SU-DHL-6 (cell line): ENCODE data around the gene CATSPER1.

Experiments used
- H2AFZ ChIP-seq: fragments of 200-600 bp; sonication (generic); 2 replicates; pipeline ENCODE4 v1.6.1; 2014; ENCODE audit warnings: low read depth, mild to moderate bottlenecking, moderate library complexity, mixed read lengths, antibody characterized with exemption, low read length; ENCODE audit not compliant: severe bottlenecking
- H3F3A ChIP-seq: fragments of 200-600 bp; shearing (Covaris generic); 2 replicates; pipeline ENCODE4 v1.6.0; 2016; ENCODE audit warnings: antibody characterized with exemption, mild to moderate bottlenecking; ENCODE audit not compliant: insufficient read depth
- H3K27ac ChIP-seq: fragments of 200-600 bp; sonication (generic); 2 replicates; pipeline ENCODE4 v1.5.1; 2016; ENCODE audit warnings: low read depth, mild to moderate bottlenecking, low read length, moderate library complexity, mixed read lengths
- H3K27me3 ChIP-seq: fragments of 200-600 bp; sonication (generic), shearing (Covaris generic); 2 replicates; pipeline ENCODE4 v1.6.0; 2014; ENCODE audit warnings: mild to moderate bottlenecking, low read length
- H3K36me3 ChIP-seq: fragments of 200-600 bp; sonication (generic); 2 replicates; pipeline ENCODE4 v1.6.1; 2014; ENCODE audit warnings: mild to moderate bottlenecking, low read length, mixed read lengths
- H3K4me2 ChIP-seq: fragments of 300-600, 200-600 bp; shearing (Covaris generic), sonication (generic); 2 replicates; pipeline ENCODE4 v1.6.0; 2014; ENCODE audit warnings: low read length, low read depth, mild to moderate bottlenecking; ENCODE audit not compliant: poor library complexity, severe bottlenecking
- H3K4me3 ChIP-seq: fragments of 200-600 bp; sonication (generic); 2 replicates; pipeline ENCODE4 v1.5.1; 2014; ENCODE audit warnings: antibody characterized with exemption, low read length, mild to moderate bottlenecking, mixed read lengths; ENCODE audit not compliant: insufficient read depth, poor library complexity, severe bottlenecking
- H3K79me2 ChIP-seq: fragments of 200-600 bp; sonication (generic); 2 replicates; pipeline ENCODE4 v1.6.1; 2014; ENCODE audit warnings: mild to moderate bottlenecking, low read length, moderate library complexity; ENCODE audit not compliant: insufficient read depth
- H3K9ac ChIP-seq: fragments of 200-600 bp; sonication (generic); 2 replicates; pipeline ENCODE4 v1.7.0; 2014; ENCODE audit warnings: mild to moderate bottlenecking, low read length
- H3K9me2 ChIP-seq: fragments of 200-600 bp; sonication (generic); replicated peaks from 2 replicates; pipeline ENCODE4 v1.6.1; 2014; ENCODE audit warnings: low read length; ENCODE audit not compliant: insufficient read depth
- H3K9me3 ChIP-seq: fragments of 200-600 bp; sonication (generic); 2 replicates; pipeline ENCODE4 v1.6.1; 2014; ENCODE audit warnings: low read length, mixed read lengths; ENCODE audit not compliant: insufficient read depth
- H4K20me1 ChIP-seq: fragments of 200-600 bp; sonication (generic); 2 replicates; pipeline ENCODE4 v1.6.1; 2014; ENCODE audit warnings: low read depth, mild to moderate bottlenecking, antibody characterized with exemption, low read length, moderate library complexity, mixed read lengths
- CTCF ChIP-seq: fragments of 200-600 bp; sonication (generic); IDR thresholded peaks from one replicate; pipeline ENCODE4 v1.5.1; 2017; ENCODE audit warnings: antibody characterized with exemption, mild to moderate bottlenecking, low read length, moderate library complexity; ENCODE audit not compliant: insufficient read depth, poor library complexity, severe bottlenecking
- EZH2phosphoT487 ChIP-seq: fragments of 200-600 bp; sonication (generic), shearing (Covaris generic); conservative IDR thresholded peaks from 2 replicates; pipeline ENCODE4 v1.6.1; 2018; ENCODE audit warnings: mild to moderate bottlenecking, antibody characterized with exemption, low read length, moderate library complexity, mixed read lengths

Gene CATSPER1

GRCh38 chr11:66008468-66009101 is 17.7 kb downstream of the CATSPER1 start:
- peaks cover under 1% of the 10 kb centered on the region; the same call in 1 of the 2 replicates for H3K79me2 ChIP-seq

GRCh38 chr11:66008095-66008467 is 18.2 kb downstream of the CATSPER1 start:
- peaks cover 5% of the 10 kb centered on the region for H3K79me2 ChIP-seq
- TF ChIP-seq CTCF, result no peak
- no peak for TF ChIP-seq EZH2phosphoT487
- H2AFZ ChIP-seq, result no peak overlapping the region
- no peak overlapping the region for H3K9ac ChIP-seq
- no peaks in the 10 kb centered on the region for H4K20me1 ChIP-seq
- H3K4me2 ChIP-seq, result no peak overlapping the region
- H3K27me3 ChIP-seq, result no peaks in the 10 kb centered on the region
- H3K27ac ChIP-seq, result no peak overlapping the region
- H3K9me3 ChIP-seq, result no peaks in the 10 kb centered on the region
- no peaks in the 10 kb centered on the region for H3K36me3 ChIP-seq
- H3K4me3 ChIP-seq, result no peak overlapping the region
- H3F3A ChIP-seq, result peaks cover 4% of the 10 kb centered on the region; the same call in 1 of the 2 replicates
- no peaks in the 10 kb centered on the region for H3K9me2 ChIP-seq

More at GRCh38 chr11:66008468-66009101, 17.7 kb downstream of the CATSPER1 start:
- Histone ChIP-seq H3K4me3 (no peak overlapping the region), H2AFZ (no peak overlapping the region), H3K9me2 (no peaks in the 10 kb centered on the region), H4K20me1 (no peaks in the 10 kb centered on the region), H3K36me3 (no peaks in the 10 kb centered on the region), H3F3A (peaks cover 4% of the 10 kb centered on the region; the same call in 1 of the 2 replicates), H3K9me3 (no peaks in the 10 kb centered on the region), H3K9ac (no peak overlapping the region), H3K4me2 (no peak overlapping the region), H3K27ac (no peak overlapping the region), H3K27me3 (no peaks in the 10 kb centered on the region)
- no peak for TF ChIP-seq CTCF

GRCh38 chr11:66007201-66007634 is 19.1 kb downstream of the CATSPER1 start:
- H3K9ac ChIP-seq, result no peak overlapping the region

More at GRCh38 chr11:66007201-66007634, 19.1 kb downstream of the CATSPER1 start:
- no peaks in the 10 kb centered on the region for H3K9me3 ChIP-seq
- H2AFZ ChIP-seq, result no peak overlapping the region
- H3K4me3 ChIP-seq, result no peak overlapping the region
- H3K27ac ChIP-seq, result no peak overlapping the region
- H3K36me3 ChIP-seq, result no peaks in the 10 kb centered on the region
- peaks cover 4% of the 10 kb centered on the region; the same call in 1 of the 2 replicates for H3F3A ChIP-seq
- H3K4me2 ChIP-seq, result no peak overlapping the region
- peaks cover 10% of the 10 kb centered on the region for H3K79me2 ChIP-seq
- no peaks in the 10 kb centered on the region for H4K20me1 ChIP-seq
- TF ChIP-seq EZH2phosphoT487 (no peak), CTCF (no peak)
- no peaks in the 10 kb centered on the region for H3K9me2 ChIP-seq
- no peaks in the 10 kb centered on the region for H3K27me3 ChIP-seq
